Fibroblast of lung (primary cell): ENCODE data around the gene SYCN. TPM values are rescaled to one million over a fixed set of nuclear protein-coding genes. Genes with fewer than 3 reads are reported as not detected.

Experiments used
- DNase-seq, 2 donors: peaks; one replicate each; pipeline versions ENCODE4 v3.0.0 to v3.0.0-alpha.2; 2010; ENCODE audit warnings: low read depth in 2 of 2
- H2AFZ ChIP-seq: 2 replicates; pipeline ENCODE4 v1.5.1; 2012; ENCODE audit warnings: low read length, control low read depth, inconsistent platforms
- H3K27ac ChIP-seq: 2 replicates; pipeline ENCODE4 v1.5.1; 2011; ENCODE audit warnings: low read length, control low read depth; ENCODE audit not compliant: insufficient read depth
- H3K27me3 ChIP-seq: 2 replicates; pipeline ENCODE4 v1.5.1; 2011; ENCODE audit warnings: mild to moderate bottlenecking, low read length; ENCODE audit not compliant: control insufficient read depth, insufficient read depth
- H3K36me3 ChIP-seq: 2 replicates; pipeline ENCODE4 v1.5.1; 2011; ENCODE audit warnings: low read length; ENCODE audit not compliant: control insufficient read depth, insufficient read depth
- H3K4me1 ChIP-seq: 2 replicates; pipeline ENCODE4 v1.5.1; 2011; ENCODE audit warnings: low read length; ENCODE audit not compliant: control insufficient read depth, insufficient read depth; ENCODE audit errors: extremely low read depth
- H3K4me2 ChIP-seq: 2 replicates; pipeline ENCODE4 v1.5.1; 2011; ENCODE audit warnings: low read length, control low read depth; ENCODE audit not compliant: insufficient read depth; ENCODE audit errors: extremely low read depth
- H3K4me3 ChIP-seq, 4 experiments: fragments of 200-600 bp in 1 of 4; sonication (generic) in 1 of 4; replicated peaks in 1 of 4; 2 replicates each; pipeline ENCODE4 v1.5.1; 2011 to 2016; ENCODE audit warnings: low read length in 4 of 4, low read depth in 3 of 4, mild to moderate bottlenecking in 3 of 4, control low read depth in 2 of 4, inconsistent platforms in 1 of 4, mixed read lengths in 1 of 4; ENCODE audit not compliant: insufficient read depth in 1 of 4; ENCODE audit errors: control extremely low read depth in 1 of 4
- H3K79me2 ChIP-seq: 2 replicates; pipeline ENCODE4 v1.5.1; 2012; ENCODE audit warnings: mild to moderate bottlenecking, low read length, inconsistent platforms; ENCODE audit not compliant: control insufficient read depth, insufficient read depth
- H3K9ac ChIP-seq: 2 replicates; pipeline ENCODE4 v1.5.1; 2011; ENCODE audit warnings: mild to moderate bottlenecking, low read length, control low read depth; ENCODE audit not compliant: insufficient read depth
- H3K9me3 ChIP-seq: 2 replicates; pipeline ENCODE4 v1.5.1; 2012; ENCODE audit warnings: low read depth, low read length; ENCODE audit not compliant: control insufficient read depth, insufficient read depth
- H4K20me1 ChIP-seq: 2 replicates; pipeline ENCODE4 v1.5.1; 2011; ENCODE audit warnings: low read length; ENCODE audit not compliant: control insufficient read depth, insufficient read depth; ENCODE audit errors: extremely low read depth
- CTCF ChIP-seq, 2 donors: IDR thresholded peaks in 1 of 2; conservative IDR thresholded peaks in 1 of 2; 1 replicate in 1 of 2; 2 replicates in 1 of 2; pipeline ENCODE4 v1.5.1; 2011 to 2012; ENCODE audit warnings: low read length in 2 of 2, control low read depth in 1 of 2, inconsistent platforms in 1 of 2, low read depth in 1 of 2, mild to moderate bottlenecking in 1 of 2
- EZH2 ChIP-seq: IDR thresholded peaks from 2 replicates; pipeline ENCODE4 v1.5.1; 2012; ENCODE audit warnings: low read length, control low read depth, mild to moderate bottlenecking; ENCODE audit errors: missing control alignments
- polyA plus RNA-seq, 2 donors: library from polyadenylated mRNA; depleted of rRNA in 1 of 2; stranded (reverse) in 1 of 2; unstranded in 1 of 2; fragments of >200 nt; gene quantifications; 2 replicates each; pipeline ENCODE4 v1.2.1, GENCODE V29; 2011 to 2012; ENCODE audit warnings: missing spikeins in 1 of 2
- total RNA-seq: library from RNA; depleted of rRNA; stranded (reverse); fragments of >200 nt; gene quantifications from 2 replicates; pipeline ENCODE4 v1.2.1, GENCODE V29; 2014

The SYCN gene
- total and polyA plus RNA-seq, 2 donors (not counting 1 experiment from before 2014, with no cell fraction given): not detected

- Histone ChIP-seq H3K4me2 (no peak overlapping the region), H3K9ac (no peak overlapping the region), H4K20me1 (no peaks in the 10 kb centered on the region), H3K36me3 (peaks cover 8% of the 10 kb centered on the region), H3K27me3 (no peaks in the 10 kb centered on the region), H3K9me3 (no peaks in the 10 kb centered on the region), H2AFZ (no peak overlapping the region), H3K4me1 (no peaks in the 10 kb centered on the region), H3K79me2 (no peaks in the 10 kb centered on the region), H3K27ac (no peak overlapping the region), H3K4me3 (no peak overlapping the region)
- no peak for DNase-seq
- TF ChIP-seq CTCF (conservative IDR thresholded peaks at IDR 0.05 in 1 of 2, IDR thresholded peaks at IDR 0.05 in 1 of 2; ENCODE audit: low read depth in 1 of 2, low read length in 2 of 2) (no peak), EZH2 (no peak)
Observed at GRCh38 chr19:39174558-39175544, 29.2 kb downstream of the SYCN start.

- TF ChIP-seq EZH2: no peak
- TF ChIP-seq CTCF (conservative IDR thresholded peaks at IDR 0.05 in 1 of 2, IDR thresholded peaks at IDR 0.05 in 1 of 2; ENCODE audit: low read depth in 1 of 2, low read length in 2 of 2): no peak
- Histone ChIP-seq H3K9me3 (no peaks in the 10 kb centered on the region), H3K4me3 (no peak overlapping the region), H3K4me1 (no peaks in the 10 kb centered on the region), H4K20me1 (no peaks in the 10 kb centered on the region), H3K79me2 (no peaks in the 10 kb centered on the region), H3K36me3 (peaks cover 8% of the 10 kb centered on the region), H2AFZ (no peak overlapping the region), H3K4me2 (no peak overlapping the region), H3K27me3 (no peaks in the 10 kb centered on the region), H3K9ac (no peak overlapping the region), H3K27ac (no peak overlapping the region)
- DNase-seq: no peak
Observed at GRCh38 chr19:39174142-39174541, 29.9 kb downstream of the SYCN start.

GRCh38 chr19:39173502-39173991 lies 30.5 kb downstream of the SYCN start:
- no peak overlapping the region for H3K4me2 ChIP-seq
- peaks cover 8% of the 10 kb centered on the region for H3K36me3 ChIP-seq
- no peak overlapping the region for H3K9ac ChIP-seq
- no peak overlapping the region for H3K4me3 ChIP-seq
- no peak for DNase-seq
- no peaks in the 10 kb centered on the region for H3K9me3 ChIP-seq
- no peaks in the 10 kb centered on the region for H3K4me1 ChIP-seq
- no peaks in the 10 kb centered on the region for H3K79me2 ChIP-seq
- no peak overlapping the region for H3K27ac ChIP-seq
- no peaks in the 10 kb centered on the region for H3K27me3 ChIP-seq
- H4K20me1 ChIP-seq: no peaks in the 10 kb centered on the region
- TF ChIP-seq EZH2: no peak
- no peak for TF ChIP-seq CTCF (conservative IDR thresholded peaks at IDR 0.05 in 1 of 2, IDR thresholded peaks at IDR 0.05 in 1 of 2; ENCODE audit: low read depth in 1 of 2, low read length in 2 of 2)
- no peak overlapping the region for H2AFZ ChIP-seq
